GM19240 (cell line): ENCODE results near the gene TSR1.

Experiments
- DNase-seq: peaks from one replicate; pipeline ENCODE4 v3.0.0; 2011; ENCODE audit warnings: low spot score; ENCODE audit not compliant: insufficient read length

Gene TSR1

GRCh38 chr17:2289878-2290478, 46.3 kb downstream of the TSR1 start:
- no peak for DNase-seq

DNA sequence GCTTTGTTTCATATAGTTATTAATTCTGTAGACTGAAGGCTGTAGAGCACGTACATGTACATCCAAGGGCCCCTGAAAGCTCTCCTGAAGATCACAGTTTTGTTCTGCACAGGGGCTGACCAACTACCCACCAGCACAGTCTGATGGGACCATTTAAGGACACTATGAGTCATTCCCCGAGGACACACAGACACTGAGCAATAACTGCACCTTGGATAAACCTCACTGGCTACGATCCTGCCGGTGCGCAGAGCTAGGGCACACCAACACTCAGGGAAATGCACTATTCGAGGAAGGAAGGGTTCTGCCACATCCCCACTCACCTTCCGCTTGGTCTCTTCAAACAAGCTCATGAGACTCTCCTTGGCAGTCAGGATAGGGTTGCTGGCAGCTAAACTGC, 53.0 kb downstream of the TSR1 start:
- no peak for DNase-seq

DNA sequence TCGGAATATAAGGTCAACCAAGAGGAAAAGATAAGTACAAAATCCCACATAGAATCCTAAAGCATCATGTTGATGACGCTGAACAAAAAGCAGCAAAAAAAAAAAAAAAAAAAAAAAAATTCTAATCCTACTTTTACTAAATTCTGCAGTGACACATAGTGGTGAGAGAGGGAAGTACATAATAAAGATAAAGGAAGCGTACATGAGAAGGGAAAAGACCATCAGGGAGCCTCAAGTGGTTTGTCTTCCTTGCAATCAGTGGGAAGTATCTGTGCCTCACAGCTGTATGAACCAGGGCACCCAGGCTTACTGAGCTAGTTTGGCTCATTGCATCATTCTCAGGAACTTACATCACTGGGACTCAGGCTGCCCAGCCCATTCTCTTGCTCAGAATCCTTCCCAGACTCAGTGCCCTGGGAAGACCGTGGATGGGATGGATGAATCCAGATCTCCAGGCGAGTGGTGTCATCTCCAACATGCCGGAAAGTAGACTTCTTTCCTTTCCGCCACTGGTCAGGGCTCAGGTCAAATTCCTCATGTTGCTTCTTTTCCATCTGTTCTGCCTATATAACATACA, 53.9 kb downstream of the TSR1 start:
- DNase-seq: no peak

- no peak for DNase-seq
Observed at GRCh38 chr17:2279707-2280106, 56.5 kb downstream of the TSR1 start.

DNA sequence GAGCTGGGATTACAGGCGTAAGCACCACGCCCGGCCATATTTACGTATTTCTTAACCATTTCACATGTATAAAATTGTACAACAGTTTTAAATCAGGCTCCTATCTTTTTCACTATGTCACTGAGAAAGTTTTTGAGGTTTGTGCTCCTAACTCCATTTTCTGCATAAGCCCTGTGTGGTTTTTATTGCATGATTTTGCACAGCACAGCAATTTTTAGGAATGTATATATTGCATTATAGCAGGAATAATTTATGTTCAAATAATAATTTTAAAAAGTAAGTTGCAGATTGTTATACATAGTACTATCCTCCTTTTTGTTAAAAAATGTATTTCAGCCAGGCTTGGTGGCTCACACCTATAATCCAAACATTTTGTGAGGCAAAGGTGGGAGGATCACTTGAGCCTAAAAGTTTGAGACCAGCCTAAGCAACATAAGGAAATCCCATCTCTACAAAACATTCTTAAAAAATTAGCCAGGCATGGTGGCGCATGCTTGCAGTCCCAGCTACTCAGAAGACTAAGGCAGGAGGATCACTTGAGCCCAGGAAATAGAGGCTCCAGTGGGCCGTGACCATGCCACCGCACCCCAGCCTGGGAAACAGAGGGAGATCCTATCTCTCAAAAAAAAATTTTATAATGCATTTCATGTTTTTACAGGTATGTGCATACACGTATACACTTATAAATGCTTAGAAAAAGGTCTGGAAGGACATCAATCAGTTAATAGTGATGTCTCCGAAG, 58.7 kb downstream of the TSR1 start:
- DNase-seq: no peak

- no peak for DNase-seq
Observed at GRCh38 chr17:2275722-2276121, 60.5 kb downstream of the TSR1 start.

DNA sequence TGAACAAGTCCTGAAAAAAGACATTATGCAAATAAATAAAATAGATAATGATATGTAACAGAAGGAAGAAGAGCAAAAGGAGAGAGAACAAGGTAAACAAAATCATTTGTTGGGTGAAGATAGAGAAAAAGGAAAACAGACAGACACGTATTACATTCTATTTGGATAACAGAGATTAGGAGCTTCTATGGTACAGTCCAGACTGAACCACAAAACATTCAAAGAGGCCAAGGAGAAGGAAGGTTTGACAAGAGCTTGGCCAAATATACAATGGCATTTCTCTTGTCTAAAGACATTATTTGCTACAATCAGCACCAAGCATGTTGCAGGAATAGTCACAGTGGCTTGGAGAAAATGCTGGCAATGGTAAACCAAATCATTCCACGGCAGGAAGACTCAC, 61.8 kb downstream of the TSR1 start:
- DNase-seq: no peak
